ENCODE data around the gene CLEC4D.
"Not testable (repeated sequence)": the region's sequence is repeated elsewhere in the genome, so short reads cannot be mapped to it uniquely, and the experiment has no call there.

DNA sequence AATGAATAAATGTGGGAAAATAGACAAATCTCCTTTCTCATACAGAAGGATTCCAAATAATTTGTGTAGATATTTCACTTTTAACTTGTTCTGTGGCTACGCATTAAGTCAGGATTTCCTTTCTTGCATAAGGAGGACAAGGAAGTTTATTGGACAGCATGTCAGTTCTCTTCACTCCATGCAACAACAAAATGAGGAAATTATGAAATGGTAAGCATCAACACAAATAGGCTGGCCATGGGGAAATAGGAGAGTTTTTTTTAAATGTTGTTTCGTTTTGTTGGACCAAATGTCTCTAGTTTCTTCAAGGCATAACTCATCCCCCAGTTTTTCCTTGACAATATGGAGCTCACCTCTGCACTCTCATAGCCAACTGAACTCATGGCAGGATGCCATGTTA lies 52.7 kb downstream of the CLEC4D start:
- not testable (repeated sequence) for TF ChIP-seq RARB (CRISPR knock-in tag; IDR thresholded peaks at IDR 0.05); BHLHE40 (IDR thresholded peaks at IDR 0.05; ENCODE audit: low read depth, low read length); CTCF (IDR thresholded peaks at IDR 0.05); REST (IDR thresholded peaks at IDR 0.05)
